Measurements from ENCODE around the gene CARMIL3.
A peak's percentile ranks its signal among the peaks of the same experiment; 100 is the strongest.

DNA sequence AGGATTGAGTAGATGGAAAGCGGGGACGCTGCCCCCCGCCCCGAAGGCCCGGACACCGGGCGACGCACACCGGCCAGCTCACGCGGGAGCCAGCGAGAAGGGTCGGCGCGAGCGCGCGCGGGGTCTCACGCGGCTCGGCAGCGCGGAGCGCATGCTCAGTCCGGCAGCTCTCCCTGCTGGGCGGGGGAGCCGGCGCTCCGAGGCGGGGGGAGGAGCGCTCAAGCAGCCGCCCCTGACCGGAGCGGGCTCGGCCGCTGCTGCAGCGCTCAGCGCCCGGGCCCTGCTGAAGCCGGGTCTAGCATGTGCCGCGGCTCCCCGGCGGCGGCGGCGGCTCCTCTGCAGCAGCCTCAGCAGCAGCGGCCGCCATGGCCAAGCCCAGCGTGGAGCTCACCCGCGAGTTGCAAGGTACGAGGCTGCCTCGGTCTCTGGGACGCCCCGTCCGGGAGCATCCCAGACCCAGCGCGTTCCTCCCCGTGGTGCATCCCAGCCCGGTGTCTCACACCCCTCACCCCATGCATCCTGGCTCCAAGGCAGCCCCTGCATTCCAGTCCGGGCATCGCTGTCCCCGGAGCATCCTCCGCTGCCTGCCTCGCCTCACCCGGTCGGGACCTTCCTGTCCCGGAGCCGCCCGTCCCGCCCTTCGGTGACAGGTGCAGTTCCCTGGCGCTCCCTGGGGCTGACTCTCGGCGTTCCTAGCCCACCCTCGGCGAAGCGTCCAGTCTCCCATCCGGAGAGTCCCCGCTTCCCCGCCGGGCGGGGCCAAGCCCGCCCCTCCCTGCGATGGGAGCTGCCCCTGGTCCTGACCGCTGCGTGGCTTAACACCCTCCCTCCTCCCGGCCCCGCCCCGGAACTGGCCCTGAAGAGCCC, at the start of gene CARMIL3:
- no peak for TF ChIP-seq RAD21 (conservative IDR thresholded peaks at IDR 0.05)
- TF ChIP-seq, protein P1, sequence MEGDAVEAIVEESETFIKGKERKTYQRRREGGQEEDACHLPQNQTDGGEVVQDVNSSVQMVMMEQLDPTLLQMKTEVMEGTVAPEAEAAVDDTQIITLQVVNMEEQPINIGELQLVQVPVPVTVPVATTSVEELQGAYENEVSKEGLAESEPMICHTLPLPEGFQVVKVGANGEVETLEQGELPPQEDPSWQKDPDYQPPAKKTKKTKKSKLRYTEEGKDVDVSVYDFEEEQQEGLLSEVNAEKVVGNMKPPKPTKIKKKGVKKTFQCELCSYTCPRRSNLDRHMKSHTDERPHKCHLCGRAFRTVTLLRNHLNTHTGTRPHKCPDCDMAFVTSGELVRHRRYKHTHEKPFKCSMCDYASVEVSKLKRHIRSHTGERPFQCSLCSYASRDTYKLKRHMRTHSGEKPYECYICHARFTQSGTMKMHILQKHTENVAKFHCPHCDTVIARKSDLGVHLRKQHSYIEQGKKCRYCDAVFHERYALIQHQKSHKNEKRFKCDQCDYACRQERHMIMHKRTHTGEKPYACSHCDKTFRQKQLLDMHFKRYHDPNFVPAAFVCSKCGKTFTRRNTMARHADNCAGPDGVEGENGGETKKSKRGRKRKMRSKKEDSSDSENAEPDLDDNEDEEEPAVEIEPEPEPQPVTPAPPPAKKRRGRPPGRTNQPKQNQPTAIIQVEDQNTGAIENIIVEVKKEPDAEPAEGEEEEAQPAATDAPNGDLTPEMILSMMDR (IDR thresholded peaks at IDR 0.05; ENCODE audit: poor library complexity, severe bottlenecking): no peak
- TF ChIP-seq EZH2 (IDR thresholded peaks at IDR 0.05; ENCODE audit: borderline replicate concordance, insufficient read depth, low read length, poor library complexity, severe bottlenecking): no peak
- TF ChIP-seq EP300 (conservative IDR thresholded peaks at IDR 0.05; ENCODE audit: poor library complexity, severe bottlenecking): peak; percentile 48
- TF ChIP-seq POLR2AphosphoS5 (IDR thresholded peaks at IDR 0.05): peak; percentile 76
- TF ChIP-seq, protein P2, sequence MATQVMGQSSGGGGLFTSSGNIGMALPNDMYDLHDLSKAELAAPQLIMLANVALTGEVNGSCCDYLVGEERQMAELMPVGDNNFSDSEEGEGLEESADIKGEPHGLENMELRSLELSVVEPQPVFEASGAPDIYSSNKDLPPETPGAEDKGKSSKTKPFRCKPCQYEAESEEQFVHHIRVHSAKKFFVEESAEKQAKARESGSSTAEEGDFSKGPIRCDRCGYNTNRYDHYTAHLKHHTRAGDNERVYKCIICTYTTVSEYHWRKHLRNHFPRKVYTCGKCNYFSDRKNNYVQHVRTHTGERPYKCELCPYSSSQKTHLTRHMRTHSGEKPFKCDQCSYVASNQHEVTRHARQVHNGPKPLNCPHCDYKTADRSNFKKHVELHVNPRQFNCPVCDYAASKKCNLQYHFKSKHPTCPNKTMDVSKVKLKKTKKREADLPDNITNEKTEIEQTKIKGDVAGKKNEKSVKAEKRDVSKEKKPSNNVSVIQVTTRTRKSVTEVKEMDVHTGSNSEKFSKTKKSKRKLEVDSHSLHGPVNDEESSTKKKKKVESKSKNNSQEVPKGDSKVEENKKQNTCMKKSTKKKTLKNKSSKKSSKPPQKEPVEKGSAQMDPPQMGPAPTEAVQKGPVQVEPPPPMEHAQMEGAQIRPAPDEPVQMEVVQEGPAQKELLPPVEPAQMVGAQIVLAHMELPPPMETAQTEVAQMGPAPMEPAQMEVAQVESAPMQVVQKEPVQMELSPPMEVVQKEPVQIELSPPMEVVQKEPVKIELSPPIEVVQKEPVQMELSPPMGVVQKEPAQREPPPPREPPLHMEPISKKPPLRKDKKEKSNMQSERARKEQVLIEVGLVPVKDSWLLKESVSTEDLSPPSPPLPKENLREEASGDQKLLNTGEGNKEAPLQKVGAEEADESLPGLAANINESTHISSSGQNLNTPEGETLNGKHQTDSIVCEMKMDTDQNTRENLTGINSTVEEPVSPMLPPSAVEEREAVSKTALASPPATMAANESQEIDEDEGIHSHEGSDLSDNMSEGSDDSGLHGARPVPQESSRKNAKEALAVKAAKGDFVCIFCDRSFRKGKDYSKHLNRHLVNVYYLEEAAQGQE (IDR thresholded peaks at IDR 0.05; ENCODE audit: borderline replicate concordance): no peak
- TF ChIP-seq MXI1 (conservative IDR thresholded peaks at IDR 0.05; ENCODE audit: poor library complexity, severe bottlenecking): peak; percentile 90

All from neural cell (in vitro differentiated cells).